T1000 (cell line): ENCODE data around the gene XRCC4.
"Not testable (repeated sequence)": the region's sequence is repeated elsewhere in the genome, so short reads cannot be mapped to it uniquely, and the experiment has no call there.

Experiments used
- DNase-seq: peaks from one replicate; lab custom pipeline; 2025; ENCODE audit warnings: mixed read lengths; lab: John Stamatoyannopoulos, UW

The XRCC4 gene

GRCh38 chr5:83348281-83348780 is 271.0 kb downstream of the XRCC4 start:
- no peak for DNase-seq

GRCh38 chr5:83353231-83353630 is 275.9 kb downstream of the XRCC4 start:
- DNase-seq: no peak

- DNase-seq: no peak
Measured at GRCh38 chr5:83353774-83354173, 276.4 kb downstream of the XRCC4 start.

GRCh38 chr5:83354958-83355357 is 277.6 kb downstream of the XRCC4 start:
- DNase-seq: no peak

GRCh38 chr5:83355482-83356014 is 278.2 kb downstream of the XRCC4 start:
- not testable (repeated sequence) for DNase-seq

- DNase-seq: no peak
Measured at GRCh38 chr5:83357621-83358231, 280.4 kb downstream of the XRCC4 start.

- DNase-seq: no peak
Measured at GRCh38 chr5:83360573-83360972, 283.2 kb downstream of the XRCC4 start.

GRCh38 chr5:83362526-83362925 is 285.2 kb downstream of the XRCC4 start:
- no peak for DNase-seq

- DNase-seq: no peak
Measured at GRCh38 chr5:83363111-83363885, 286.0 kb downstream of the XRCC4 start.

GRCh38 chr5:83363886-83364275 is 286.5 kb downstream of the XRCC4 start:
- DNase-seq: no peak

- no peak for DNase-seq
Measured at GRCh38 chr5:83364312-83365299, 287.3 kb downstream of the XRCC4 start.

GRCh38 chr5:83368319-83368718 is 291.0 kb downstream of the XRCC4 start:
- DNase-seq: peak; percentile 53

- DNase-seq: no peak
Measured at GRCh38 chr5:83368835-83369234, 291.5 kb downstream of the XRCC4 start.

- DNase-seq: no peak
Measured at GRCh38 chr5:83370957-83371356, 293.6 kb downstream of the XRCC4 start.

- no peak for DNase-seq
Measured at GRCh38 chr5:83371726-83372125, 294.4 kb downstream of the XRCC4 start.

- DNase-seq: no peak
Measured at GRCh38 chr5:83374547-83374946, 297.2 kb downstream of the XRCC4 start.

GRCh38 chr5:83375049-83375745 is 297.9 kb downstream of the XRCC4 start:
- DNase-seq: no peak

GRCh38 chr5:83376461-83376860 is 299.1 kb downstream of the XRCC4 start:
- DNase-seq: no peak

- no peak for DNase-seq
Measured at GRCh38 chr5:83377131-83377865, 300.0 kb downstream of the XRCC4 start.

- DNase-seq: no peak
Measured at GRCh38 chr5:83378624-83379289, 301.4 kb downstream of the XRCC4 start.
